ENCODE results near the gene SUPT5H. TPM values are rescaled to one million over a fixed set of nuclear protein-coding genes. Genes with fewer than 3 reads are reported as not detected.

Gene SUPT5H
- polyA plus RNA-seq, 1 donor from 2014 or later, result 92.5 TPM

- peak overlapping the region; percentile 26 for H3K9ac ChIP-seq (ENCODE audit: low read length)
- no peaks in the 10 kb centered on the region for H3K36me3 ChIP-seq (ENCODE audit: insufficient read depth, low read length)
- H3K79me2 ChIP-seq (replicated peaks; ENCODE audit: insufficient read depth, low read length), result no peaks in the 10 kb centered on the region
- no peak overlapping the region for H3K4me2 ChIP-seq (ENCODE audit: low read length)
- H3K27ac ChIP-seq (ENCODE audit: low read length), result no peak overlapping the region
- H3K4me3 ChIP-seq (ENCODE audit: low read length), result peak overlapping the region; percentile 62
- no peak overlapping the region for H2AFZ ChIP-seq (ENCODE audit: low read depth, low read length)
- H3K9me3 ChIP-seq (ENCODE audit: low read length), result no peaks in the 10 kb centered on the region
- TF ChIP-seq EZH2 (IDR thresholded peaks at IDR 0.05; ENCODE audit: borderline replicate concordance, insufficient read depth, low read length, poor library complexity, severe bottlenecking), result no peak
- H3K9me2 ChIP-seq (ENCODE audit: insufficient read depth, low read length), result no peaks in the 10 kb centered on the region
- peaks cover 39% of the 10 kb centered on the region for H3K27me3 ChIP-seq (ENCODE audit: insufficient read depth, low read depth, low read length)
- H3F3A ChIP-seq (ENCODE audit: insufficient read depth, low read length, poor library complexity, severe bottlenecking), result no peaks in the 10 kb centered on the region
- no peaks in the 10 kb centered on the region for H4K20me1 ChIP-seq (ENCODE audit: insufficient read depth)
These were observed 70.3 kb downstream of the SUPT5H start for GRCh38 chr19:39515551-39516191.

- Histone ChIP-seq H3K4me2 (ENCODE audit: low read length) (no peak overlapping the region), H3K9ac (ENCODE audit: low read length) (no peak overlapping the region), H3K4me3 (ENCODE audit: low read length) (no peak overlapping the region), H3K27ac (ENCODE audit: low read length) (no peak overlapping the region), H3F3A (ENCODE audit: insufficient read depth, low read length, poor library complexity, severe bottlenecking) (no peaks in the 10 kb centered on the region), H3K9me2 (ENCODE audit: insufficient read depth, low read length) (no peaks in the 10 kb centered on the region), H4K20me1 (ENCODE audit: insufficient read depth) (no peaks in the 10 kb centered on the region), H3K27me3 (ENCODE audit: insufficient read depth, low read depth, low read length) (peaks cover 39% of the 10 kb centered on the region), H2AFZ (ENCODE audit: low read depth, low read length) (no peak overlapping the region), H3K9me3 (ENCODE audit: low read length) (no peaks in the 10 kb centered on the region), H3K79me2 (replicated peaks; ENCODE audit: insufficient read depth, low read length) (no peaks in the 10 kb centered on the region), H3K36me3 (ENCODE audit: insufficient read depth, low read length) (no peaks in the 10 kb centered on the region)
- TF ChIP-seq TAF1 (IDR thresholded peaks at IDR 0.05; ENCODE audit: low read depth) (no peak), CTCF (IDR thresholded peaks at IDR 0.05; ENCODE audit: poor library complexity, severe bottlenecking) (no peak), POLR2AphosphoS5 (IDR thresholded peaks at IDR 0.05) (no peak), REST (IDR thresholded peaks at IDR 0.05; ENCODE audit: borderline replicate concordance) (no peak), SMC3 (conservative IDR thresholded peaks at IDR 0.05; ENCODE audit: poor library complexity) (no peak), EZH2 (IDR thresholded peaks at IDR 0.05; ENCODE audit: borderline replicate concordance, insufficient read depth, low read length, poor library complexity, severe bottlenecking) (no peak), MXI1 (conservative IDR thresholded peaks at IDR 0.05; ENCODE audit: poor library complexity, severe bottlenecking) (no peak), RAD21 (conservative IDR thresholded peaks at IDR 0.05) (no peak), EP300 (conservative IDR thresholded peaks at IDR 0.05; ENCODE audit: poor library complexity, severe bottlenecking) (no peak)
These were observed 70.9 kb downstream of the SUPT5H start for GRCh38 chr19:39516270-39516669.

All from neural cell (in vitro differentiated cells).